ENCODE measurements around the gene RNASE11. TPM values are rescaled to one million over a fixed set of nuclear protein-coding genes. Genes with fewer than 3 reads are reported as not detected.

The RNASE11 gene
- total and polyA plus RNA-seq, 3 donors from 2014 or later = 31.7 to 81.0 (median 52.0) TPM

- peak overlapping the region; percentile 89 to 94 for H3K4me3 ChIP-seq
- H3K27ac ChIP-seq = peak overlapping the region; percentile 81 to 89
- H3K27me3 ChIP-seq = no peaks in the 10 kb centered on the region
- no peaks in the 10 kb centered on the region for H3K9me3 ChIP-seq
- H3K36me3 ChIP-seq (ENCODE audit: low read depth, missing control alignments) = no peaks in the 10 kb centered on the region
- peak; percentile 91 for DNase-seq
- peaks cover 6% of the 10 kb centered on the region for H3K4me1 ChIP-seq
- intact Hi-C loops (cut with DNase I; ENCODE audit: low total_unique reads) = loop anchor here (5.0 kb wide), 1 partner anchor 77 kb away; the partner anchor contains the start of gene ANG
- TF ChIP-seq POLR2A (IDR thresholded peaks at IDR 0.05) = no peak
- TF ChIP-seq CTCF (IDR thresholded peaks at IDR 0.05) = no peak
- 4 to 5% methylated on average over 27 of the region's 27 CpGs for WGBS, 2 donors
Measured at GRCh38 chr14:20610002-20610765, 22.4 kb upstream of the RNASE11 start.

- Histone ChIP-seq H3K4me1 (no peaks in the 10 kb centered on the region), H3K36me3 (ENCODE audit: low read depth, missing control alignments) (no peaks in the 10 kb centered on the region), H3K4me3 (peak overlapping the region; percentile 89 to 94), H3K9me3 (no peaks in the 10 kb centered on the region), H3K27me3 (no peaks in the 10 kb centered on the region), H3K27ac (peak overlapping the region; percentile 81 to 89)
- intact Hi-C loops (cut with DNase I; ENCODE audit: low total_unique reads) = loop anchor here (5.0 to 10.0 kb wide), 2 partner anchors 78 to 285 kb away; partner anchors contain the start of gene ANG
- DNase-seq = peak; percentile 90
- 0% methylated on average over 37 to 43 of the region's 44 CpGs for WGBS, 2 donors
- TF ChIP-seq POLR2A (IDR thresholded peaks at IDR 0.05) (no peak), CTCF (IDR thresholded peaks at IDR 0.05) (peak; percentile 95 to 100 (median 99))
Measured at GRCh38 chr14:20609215-20610001, 21.6 kb upstream of the RNASE11 start.

- Histone ChIP-seq H3K27ac (peak overlapping the region in 1 of 2 donors; percentile 89), H3K9me3 (no peaks in the 10 kb centered on the region), H3K27me3 (no peaks in the 10 kb centered on the region), H3K4me1 (no peaks in the 10 kb centered on the region), H3K4me3 (no peak overlapping the region), H3K36me3 (ENCODE audit: low read depth, missing control alignments) (no peaks in the 10 kb centered on the region)
- no peak for TF ChIP-seq CTCF (IDR thresholded peaks at IDR 0.05)
- no peak for TF ChIP-seq POLR2A (IDR thresholded peaks at IDR 0.05)
- WGBS, 2 donors = 75 to 78% methylated on average over 7 of the region's 7 CpGs
- DNase-seq = no peak
- intact Hi-C loops (cut with DNase I; ENCODE audit: low total_unique reads) = loop anchor here (10.0 kb wide), 1 partner anchor 284 kb away; no protein-coding TSS in a partner anchor
Measured at GRCh38 chr14:20608383-20609110, 20.7 kb upstream of the RNASE11 start.

- Histone ChIP-seq H3K4me1 (no peaks in the 10 kb centered on the region), H3K9me3 (no peaks in the 10 kb centered on the region), H3K36me3 (ENCODE audit: low read depth, missing control alignments) (no peaks in the 10 kb centered on the region), H3K27ac (no peak overlapping the region), H3K4me3 (no peak overlapping the region), H3K27me3 (no peaks in the 10 kb centered on the region)
- no peak for TF ChIP-seq POLR2A (IDR thresholded peaks at IDR 0.05)
- no peak for TF ChIP-seq CTCF (IDR thresholded peaks at IDR 0.05)
- WGBS, 2 donors = 60 to 80% methylated on average over 5 of the region's 5 CpGs
- DNase-seq = no peak
- intact Hi-C loops (cut with DNase I; ENCODE audit: low total_unique reads) = loop anchor here (10.0 kb wide), 1 partner anchor 283 kb away; no protein-coding TSS in a partner anchor
Measured at GRCh38 chr14:20607617-20608016, 19.8 kb upstream of the RNASE11 start.
